NCI-H524 treated with DMSO at 0.1 percent for 48 hours (cell line): ENCODE measurements around the gene PARD3.
"Not testable (repeated sequence)": the region's sequence is repeated elsewhere in the genome, so short reads cannot be mapped to it uniquely, and the experiment has no call there.

Experiments used
- DNase-seq: peaks from one replicate; lab custom pipeline; 2025; lab: John Stamatoyannopoulos, UW

Gene PARD3

DNA sequence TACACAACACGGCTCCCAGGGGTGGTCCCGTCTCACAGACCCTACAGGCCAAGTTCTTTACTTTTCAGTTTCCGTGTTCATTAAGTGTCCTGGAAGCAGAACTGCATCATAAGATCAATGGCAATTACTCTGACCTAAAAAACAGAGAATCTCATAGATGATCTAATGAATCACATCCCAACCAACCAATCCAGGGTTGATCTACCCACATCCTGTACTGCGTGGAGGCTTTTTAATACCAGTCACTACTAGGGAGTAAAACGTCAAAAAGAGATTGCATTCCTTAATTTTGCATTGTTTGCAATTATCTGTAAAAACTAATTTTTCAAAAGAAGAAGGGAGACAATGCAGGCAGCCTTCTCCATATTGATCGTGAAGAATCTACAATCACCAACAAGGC, 72.6 kb downstream of the PARD3 start:
- no peak for DNase-seq

DNA sequence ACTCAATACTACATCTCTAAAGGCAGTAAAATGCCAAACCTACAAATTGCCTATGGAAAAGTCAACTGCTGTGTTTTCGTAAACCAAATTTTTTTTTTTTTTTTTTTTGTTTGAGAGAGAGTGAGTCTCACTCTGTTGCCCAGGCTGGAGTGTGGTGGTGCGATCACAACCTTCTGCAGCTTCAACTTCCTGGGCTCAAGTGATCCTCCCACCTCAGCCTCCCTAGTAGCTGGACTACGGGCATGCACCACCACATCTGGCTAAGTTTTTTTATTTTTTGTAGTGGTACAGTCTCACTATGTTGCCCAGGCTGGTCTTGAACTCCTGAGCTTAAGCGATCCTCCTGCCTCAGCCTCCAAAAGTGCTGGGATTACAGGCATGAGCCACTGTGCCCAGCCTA, 74.0 kb downstream of the PARD3 start:
- DNase-seq, result not testable (repeated sequence)

DNA sequence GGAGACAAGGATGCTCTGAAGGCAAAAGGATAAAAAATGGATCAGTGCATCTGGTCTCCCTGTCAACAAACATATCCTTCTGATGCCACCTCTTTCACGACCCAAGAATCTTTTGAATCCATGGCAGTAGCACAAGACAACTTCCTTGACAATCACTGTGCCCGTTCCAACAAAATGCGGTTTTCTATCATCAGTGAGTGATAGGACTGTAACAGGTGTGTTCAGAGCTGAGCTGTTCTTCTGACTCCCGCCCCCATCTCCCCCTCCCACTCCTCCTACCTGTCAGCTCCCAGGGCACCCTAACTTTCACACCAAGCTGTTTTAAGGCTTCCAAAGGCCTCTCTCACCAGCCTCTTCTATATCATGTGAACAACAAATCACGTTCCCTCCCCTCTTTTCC, 74.8 kb downstream of the PARD3 start:
- DNase-seq, result no peak

DNA sequence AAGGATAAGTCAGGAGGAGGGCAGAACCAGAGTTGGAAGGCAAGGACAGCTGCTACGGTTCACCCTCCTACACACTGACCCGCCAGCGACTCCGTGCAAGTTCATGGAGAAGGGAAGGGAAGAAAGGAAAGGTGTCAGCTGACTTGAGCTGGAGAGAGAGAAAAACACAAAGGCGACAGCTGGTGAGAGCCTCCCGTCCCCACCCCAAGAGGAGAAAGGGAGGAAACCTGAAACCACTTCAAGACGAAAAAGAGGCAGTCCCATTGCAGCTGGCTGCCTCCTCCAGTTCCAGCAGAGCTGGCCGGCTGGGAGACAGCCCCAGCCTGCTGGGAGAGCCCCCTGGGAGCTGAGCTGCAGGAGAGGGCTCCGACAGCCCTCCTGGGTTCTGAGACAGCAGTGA, 75.2 kb downstream of the PARD3 start:
- DNase-seq, result peak; percentile 55

DNA sequence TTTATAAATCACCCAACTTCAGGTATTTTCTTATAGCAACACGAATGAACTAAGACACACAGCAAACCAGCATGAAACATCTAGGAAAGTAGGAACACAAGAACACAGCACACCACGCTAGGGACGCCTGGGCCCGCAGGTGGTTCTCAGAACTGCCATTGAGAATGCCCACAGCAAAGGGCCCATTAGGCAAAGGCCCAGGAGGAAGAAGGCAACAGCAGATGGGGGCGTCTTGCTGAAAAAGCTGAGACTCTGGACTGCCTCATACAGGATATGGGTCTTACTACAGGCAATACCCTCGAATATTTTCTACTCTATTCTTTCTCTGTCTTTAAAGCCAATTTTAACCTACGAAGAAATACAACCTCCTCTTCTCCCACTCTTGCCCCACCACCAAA, 77.3 kb downstream of the PARD3 start:
- DNase-seq, result no peak

DNA sequence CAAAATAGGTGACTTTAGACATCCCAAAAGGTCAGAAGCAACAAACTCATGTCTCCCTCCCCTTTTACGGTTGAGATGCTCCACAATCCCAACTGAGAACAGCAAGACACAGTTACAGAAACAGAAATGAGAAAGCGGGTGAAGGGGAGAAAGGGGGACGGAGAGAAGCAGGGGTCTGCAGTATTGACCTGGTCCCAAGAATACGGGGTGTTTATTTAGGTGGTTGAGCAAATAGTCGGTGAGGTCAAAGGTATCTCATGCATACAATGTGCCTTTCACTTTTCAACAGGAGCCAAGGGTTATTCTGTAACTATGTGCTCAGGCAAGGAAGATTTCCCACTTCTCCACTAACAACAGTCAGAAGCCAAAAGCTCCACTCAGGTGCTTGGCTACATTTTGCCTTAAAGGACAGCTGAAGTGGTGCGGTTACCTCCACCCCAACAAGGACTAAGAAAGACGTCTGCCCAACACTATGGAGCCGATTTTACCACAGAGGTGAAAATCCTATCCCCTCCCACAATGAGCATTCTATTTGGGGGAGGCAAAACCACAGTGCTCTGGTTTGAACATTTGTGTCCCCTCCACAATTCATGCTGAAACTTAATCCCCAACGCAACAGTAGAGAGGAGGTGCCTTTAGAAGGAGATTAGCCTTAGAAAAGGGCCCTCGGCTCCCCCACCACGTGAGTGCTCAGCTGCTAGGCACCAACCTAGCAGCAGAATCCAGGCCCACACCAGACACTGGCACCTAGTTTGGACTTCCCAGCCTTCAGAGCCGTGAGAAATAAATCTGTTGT, 77.9 kb downstream of the PARD3 start:
- no peak for DNase-seq

DNA sequence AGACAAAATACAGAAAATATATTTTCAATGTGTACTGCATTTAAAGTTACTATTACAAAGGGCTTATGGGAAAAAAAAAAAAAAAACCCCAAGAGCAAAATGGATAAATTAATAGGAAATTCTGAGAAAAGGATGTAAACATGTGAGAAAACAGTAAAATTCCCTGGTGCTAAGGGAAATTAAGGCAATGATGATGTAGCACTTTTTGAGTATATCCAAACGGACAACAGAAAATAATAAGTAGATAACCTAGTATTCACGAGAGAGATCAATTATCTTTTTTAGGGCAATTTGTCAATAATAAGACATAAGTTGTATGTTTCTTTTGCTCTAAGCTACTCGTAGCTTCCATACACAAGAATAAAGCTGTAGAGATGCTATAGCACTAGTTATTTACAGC, 80.2 kb downstream of the PARD3 start:
- DNase-seq, result no peak

DNA sequence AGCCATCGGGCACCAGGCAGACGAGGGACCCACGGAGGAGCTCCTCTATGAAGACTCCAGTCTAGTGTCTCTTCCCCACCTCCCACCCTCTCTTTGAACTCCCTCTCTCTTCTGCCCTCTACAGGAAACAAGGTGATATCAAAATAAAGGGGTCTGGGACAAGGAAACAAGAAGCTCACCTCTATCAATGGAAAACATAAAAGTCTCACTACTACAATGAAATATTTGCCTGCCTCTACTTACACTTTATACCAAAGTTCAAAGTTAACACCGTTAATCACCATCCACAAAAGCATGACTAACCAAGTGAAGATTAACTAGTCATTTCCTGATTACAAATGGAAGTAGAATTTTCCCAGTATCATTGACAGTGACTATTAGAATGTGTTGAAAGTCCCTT, 82.2 kb downstream of the PARD3 start:
- no peak for DNase-seq

DNA sequence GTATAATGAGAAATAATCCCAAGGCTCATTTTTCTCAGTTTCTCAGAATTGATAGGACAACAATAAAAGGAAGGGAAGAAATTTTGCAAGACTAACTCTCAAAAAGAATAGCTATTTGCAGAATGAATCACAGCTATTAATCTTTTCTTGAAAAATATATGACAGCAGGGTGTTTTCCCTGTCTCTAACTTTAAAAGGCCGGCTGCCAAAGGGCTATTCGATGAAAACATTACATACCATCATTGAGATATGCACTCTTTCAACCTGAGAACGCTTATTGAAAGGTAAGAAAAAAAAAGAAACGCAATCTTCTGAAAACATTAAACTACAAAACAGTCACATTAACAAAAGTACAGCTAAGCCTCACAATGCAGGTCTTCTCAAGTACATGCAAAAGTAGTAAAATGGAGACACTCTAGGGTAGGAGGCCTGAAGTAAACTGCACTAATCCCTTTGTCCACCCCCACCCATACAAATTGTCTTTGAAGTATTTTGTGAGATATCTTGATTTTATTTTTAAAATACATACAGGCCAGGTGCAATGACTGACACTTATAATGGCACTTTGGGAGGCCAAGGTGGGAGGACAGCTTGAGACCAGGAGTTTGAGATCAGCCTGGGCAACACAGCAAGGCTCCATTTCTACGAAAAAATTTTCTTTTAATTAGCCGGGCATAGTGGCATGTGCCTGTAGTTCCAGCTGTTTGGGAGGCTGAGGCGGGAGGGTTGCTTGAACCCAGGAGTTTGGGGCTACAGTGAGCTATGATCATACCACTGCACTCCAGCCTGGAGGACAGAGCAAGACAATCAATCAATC, 83.0 kb downstream of the PARD3 start:
- DNase-seq, result no peak

DNA sequence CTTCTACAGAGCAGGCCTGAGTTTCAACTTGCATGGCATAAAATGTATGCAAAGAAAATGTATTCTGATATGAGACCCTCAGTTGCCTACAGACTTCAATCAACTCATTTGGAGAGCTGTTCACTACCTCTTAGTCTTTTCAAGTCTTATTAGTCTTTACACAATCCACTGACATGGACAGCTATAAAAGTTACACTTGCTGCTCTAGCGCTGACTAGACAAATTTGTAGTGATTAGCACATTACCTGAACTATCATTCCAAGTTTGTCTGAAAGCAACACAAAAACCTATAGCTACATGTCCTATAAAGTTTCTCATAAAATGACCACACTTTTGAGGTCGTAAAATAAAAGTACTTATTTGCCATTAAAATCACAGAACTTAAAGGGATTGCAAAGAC, 83.9 kb downstream of the PARD3 start:
- DNase-seq, result no peak

DNA sequence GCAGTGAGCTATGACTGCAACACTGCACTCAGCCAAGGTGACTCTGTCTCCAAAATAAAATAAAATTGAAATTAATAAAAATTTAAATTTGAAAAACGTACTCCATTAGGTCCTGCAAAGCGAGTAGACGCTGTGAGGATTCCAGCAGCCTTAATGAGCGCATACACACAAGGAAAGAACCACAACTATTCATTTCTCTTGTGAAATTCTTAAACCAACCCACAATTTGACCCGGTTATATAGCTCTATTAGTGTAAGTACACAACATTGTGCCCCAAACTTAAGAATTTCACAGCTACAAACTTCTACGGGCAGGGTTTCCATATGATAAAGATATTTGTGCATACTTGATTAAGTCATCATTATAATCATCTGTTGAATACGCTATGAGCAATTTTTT, 84.4 kb downstream of the PARD3 start:
- DNase-seq, result no peak

DNA sequence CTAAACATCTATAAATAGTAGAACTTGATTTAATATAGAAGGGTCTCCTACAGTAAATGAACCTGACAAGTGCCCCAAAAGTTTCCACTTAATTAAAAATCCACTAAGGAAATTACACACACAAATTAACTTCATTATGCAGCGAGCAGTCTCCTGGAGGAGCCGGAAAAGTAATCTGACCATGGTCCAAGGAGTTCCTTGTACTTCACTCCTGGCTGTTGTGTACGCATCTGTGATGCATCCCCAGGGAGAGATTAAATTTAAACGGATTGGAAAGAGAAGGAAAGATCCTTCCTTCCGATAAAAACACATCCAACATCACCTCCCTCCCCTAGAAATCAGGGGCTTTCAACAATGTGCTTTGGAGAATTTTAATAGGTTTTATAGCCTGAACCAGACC, 85.5 kb downstream of the PARD3 start:
- DNase-seq, result peak; percentile 5

DNA sequence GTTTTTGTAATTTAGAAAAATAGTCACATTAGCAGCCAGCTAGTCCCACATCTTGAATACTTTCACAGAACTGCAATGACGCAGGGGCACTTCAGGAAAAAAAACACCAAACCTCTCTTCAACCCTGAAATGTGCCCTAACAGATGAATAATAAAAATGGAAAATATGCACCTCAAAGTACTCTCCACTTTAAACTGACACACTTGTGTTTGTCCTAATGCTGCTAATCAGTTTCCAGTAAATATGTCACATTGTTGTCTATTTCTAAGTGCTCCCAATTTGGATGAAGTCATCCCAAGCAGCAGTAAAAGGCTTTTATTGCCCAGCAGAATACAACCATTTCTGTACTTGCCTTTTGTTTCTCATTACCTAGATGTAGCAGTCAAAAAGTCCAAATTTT, 86.7 kb downstream of the PARD3 start:
- DNase-seq, result no peak

DNA sequence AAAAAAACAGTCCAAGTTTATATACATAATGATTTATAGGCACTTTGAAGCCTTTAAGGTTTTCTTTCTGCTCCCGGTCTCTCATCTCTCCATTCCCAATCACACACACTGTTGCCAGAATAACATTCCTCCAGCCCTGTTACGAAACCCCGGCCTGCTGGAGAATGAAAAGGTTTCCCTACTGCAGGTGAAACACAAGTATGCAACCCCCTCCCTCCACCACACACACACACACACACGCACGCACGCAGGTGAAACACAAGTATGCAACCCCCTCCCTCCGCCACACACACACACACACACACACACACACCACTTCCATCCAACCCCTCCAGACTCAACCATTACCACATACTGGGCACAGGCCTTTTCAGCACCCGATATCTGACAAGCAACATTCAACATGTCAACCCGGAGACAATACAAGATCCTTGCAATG, 87.5 kb downstream of the PARD3 start:
- DNase-seq, result no peak

DNA sequence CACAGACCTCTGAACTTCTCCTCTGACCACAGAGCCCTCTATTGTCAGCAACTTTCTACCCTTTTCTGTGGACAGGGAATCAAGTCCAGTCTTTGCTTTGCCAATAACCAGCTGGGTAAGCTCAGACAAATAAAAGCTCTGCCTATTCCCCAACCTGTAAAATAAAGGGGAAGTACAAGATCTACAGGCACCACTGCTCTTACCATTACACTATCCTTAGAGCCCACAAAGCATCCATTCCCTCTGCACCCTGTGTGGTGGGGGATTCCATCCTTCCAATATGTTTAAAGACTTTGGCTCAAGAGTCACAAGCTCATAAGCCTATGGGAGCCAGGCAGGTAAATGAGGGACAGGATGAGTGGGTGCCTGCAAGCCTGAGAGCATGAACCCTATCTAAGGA, 88.2 kb downstream of the PARD3 start:
- no peak for DNase-seq

DNA sequence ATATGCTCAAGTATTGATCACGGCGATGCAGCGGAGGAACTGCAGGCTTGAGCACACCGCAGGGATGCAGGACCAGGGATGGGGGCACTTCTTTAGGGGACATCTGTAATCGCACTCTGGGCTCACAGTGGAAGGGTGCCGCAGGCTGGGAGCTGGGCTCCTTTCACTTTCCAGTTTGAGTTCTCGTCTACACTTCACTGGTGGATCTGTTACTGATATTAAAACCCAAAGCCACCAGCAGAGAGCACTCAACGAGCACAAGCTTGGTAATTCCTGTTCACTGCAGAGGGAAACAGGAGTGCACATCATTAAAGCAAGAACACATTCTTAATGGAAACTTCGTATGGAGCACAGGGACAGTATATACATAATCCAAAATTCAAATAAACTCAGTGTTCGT, 91.3 kb downstream of the PARD3 start:
- DNase-seq, result no peak

DNA sequence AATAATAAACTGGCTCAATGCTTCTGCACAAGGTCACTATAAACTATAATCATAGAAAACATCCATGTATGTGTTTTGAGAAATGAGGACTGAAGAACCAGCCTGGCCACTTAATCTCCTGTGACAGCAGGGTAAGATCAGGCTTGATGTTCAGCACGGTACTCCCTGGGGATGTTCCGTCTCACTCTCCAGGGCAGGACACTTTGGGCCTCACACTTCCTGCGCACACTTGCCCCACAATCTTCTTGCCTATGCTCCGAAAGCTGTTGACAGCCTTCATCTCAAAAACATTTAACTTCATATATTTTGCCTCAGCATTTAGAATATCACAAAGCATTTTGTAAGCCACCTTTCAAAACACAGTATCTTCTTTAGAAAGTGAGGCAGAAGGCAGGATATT, 92.7 kb downstream of the PARD3 start:
- no peak for DNase-seq

DNA sequence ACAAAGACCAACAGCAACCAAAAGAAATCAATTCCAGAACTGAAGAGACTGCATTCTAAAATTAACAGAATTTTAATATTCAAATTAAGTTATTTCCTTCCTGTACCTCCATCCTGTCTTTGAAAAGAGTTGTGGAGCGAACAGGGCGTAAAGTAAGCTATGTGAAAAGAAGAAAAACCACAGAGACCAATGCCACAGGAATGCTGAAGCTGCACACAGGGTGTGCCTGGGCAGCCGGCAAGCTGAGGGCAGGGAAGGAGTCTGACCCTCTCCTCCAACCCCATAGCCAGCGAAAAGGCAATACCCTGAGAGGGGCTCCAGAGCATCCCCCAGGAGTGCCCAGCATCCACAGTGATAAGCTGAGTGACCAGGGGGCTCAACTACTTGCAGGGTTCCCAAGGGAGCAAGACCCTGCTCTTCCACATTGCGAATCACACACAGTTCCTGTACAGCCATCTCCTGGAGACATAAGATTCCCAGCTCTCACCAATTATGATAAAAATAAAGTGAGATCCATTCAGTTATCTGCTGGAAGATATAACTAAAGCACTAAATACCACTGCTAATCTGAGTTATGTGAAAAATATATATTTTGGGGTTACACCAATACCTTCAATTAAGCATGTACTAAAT, 93.8 kb downstream of the PARD3 start:
- no peak for DNase-seq

DNA sequence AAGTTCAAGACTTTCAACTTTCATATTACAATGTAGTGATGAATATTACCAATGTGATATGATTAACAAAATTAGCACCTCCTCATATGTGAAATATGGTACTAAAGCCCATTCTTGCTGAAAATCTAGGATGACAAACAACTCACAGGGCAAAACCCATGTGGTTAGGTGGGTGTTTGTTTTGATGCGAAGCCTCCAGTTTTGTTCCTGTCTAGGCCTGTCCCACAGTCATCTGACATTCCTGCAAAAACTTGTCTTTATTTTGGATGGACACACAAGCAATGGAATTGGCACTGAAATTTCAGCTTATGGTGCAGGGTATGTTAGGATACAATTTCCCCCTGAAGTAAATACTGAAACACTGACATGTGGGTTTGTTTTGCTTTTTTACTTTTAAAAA, 95.3 kb downstream of the PARD3 start:
- no peak for DNase-seq

DNA sequence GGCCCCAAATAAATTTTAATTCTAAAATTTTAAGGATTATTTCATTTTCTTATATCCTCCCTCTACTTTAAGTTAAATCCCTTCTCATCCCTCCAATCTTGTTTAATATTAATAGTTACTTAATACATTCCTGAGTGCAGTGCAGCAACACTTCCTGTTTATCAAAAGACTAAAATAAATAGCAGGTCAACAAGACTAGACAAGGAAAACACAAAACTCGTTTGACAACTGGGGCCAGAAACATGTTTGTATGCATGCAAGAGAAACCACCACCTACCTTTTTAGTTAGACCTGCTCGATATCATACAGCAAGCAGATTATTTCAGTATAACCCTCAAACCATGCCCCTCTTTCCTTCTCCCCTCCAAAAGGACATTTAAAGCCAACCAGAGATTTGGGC, 95.8 kb downstream of the PARD3 start:
- DNase-seq, result no peak

DNA sequence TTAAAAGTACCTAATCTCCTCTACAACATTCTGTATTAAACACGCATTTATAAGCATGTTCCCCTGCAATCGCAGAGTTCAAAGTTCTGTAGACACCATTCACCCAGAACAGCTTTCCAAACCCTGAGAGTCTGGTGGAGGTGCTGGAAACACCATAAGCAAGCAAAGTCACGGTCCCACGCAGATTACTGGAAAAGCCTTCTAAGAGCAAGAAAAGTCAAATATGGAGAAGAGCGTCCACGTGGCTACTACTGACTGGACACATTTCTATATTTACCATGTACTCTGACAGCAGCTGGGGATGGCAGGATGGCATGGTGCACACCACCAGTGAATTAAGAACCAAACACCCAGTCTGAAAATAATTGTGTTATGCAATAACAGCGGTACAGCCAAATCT, 97.7 kb downstream of the PARD3 start:
- DNase-seq, result no peak

DNA sequence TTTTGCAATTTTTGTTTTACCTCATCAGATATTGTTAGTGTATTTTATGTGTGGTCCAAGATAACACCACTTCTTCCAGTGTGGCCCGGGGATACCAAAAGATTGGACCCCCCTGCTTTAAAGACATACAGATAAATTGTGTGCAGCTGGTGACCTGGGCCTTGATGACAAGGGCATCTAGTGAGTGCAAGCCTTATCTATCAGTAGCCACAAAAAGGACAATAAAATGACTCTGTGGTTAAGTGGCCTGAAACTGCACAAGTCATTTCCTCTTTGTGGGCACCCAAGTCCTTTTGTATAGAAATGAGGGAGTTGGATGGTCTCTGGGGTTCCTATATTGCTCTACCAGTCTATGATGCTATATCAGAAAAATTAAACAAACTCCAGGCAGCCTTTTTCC, 98.1 kb downstream of the PARD3 start:
- no peak for DNase-seq

DNA sequence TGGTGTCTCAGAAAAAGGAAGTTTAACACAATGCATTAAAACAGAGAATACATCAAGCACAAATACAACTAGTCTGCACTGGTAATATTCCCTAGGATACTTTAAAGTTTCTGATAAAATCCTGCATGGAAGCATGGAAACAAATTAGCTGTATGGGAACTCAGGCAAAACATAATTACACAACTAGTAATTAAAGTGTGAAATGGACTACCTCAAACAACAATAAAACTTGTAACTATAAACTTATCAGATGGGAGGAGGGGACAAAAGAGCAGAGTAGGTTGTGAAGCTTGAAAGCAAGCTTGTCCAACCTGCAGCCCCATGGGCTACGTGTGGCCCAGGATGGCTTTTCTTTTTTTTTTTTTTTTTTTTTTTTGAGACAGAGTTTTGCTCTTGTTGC, 98.9 kb downstream of the PARD3 start:
- DNase-seq, result no peak
